Stimulated activated CD8-positive, alpha-beta memory T cell treated with anti-CD3 and anti-CD28 coated beads, Interleukin-7, amount 100 ng/mL, for 24 hours (primary cell): Measurements from ENCODE around the gene THRB.
"Not testable (repeated sequence)": the region's sequence is repeated elsewhere in the genome, so short reads cannot be mapped to it uniquely, and the experiment has no call there.

Source experiments
- DNase-seq: peaks from one replicate; pipeline ENCODE4 v3.0.0-alpha.2; 2020; ENCODE audit warnings: low read depth

Gene THRB

DNA sequence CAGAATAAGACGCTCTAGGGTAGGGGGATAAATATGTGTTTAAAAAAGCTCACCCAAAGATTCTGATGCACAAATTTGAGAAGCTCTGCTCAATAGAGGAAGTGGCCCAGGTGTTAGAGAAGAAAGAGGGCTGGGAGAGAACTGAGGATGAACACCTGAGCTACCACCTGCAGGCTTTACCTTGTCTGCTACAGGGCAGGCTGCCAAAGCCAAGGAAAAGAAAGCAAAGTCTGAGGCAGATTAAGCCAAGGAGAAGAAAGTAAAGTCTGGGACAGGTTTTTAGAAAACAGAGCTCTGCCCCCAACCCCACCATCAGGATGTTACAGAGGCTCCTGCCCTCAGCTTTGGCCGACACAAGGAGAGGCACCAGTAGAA lies 92.9 kb downstream of the THRB start:
- no peak for DNase-seq

DNA sequence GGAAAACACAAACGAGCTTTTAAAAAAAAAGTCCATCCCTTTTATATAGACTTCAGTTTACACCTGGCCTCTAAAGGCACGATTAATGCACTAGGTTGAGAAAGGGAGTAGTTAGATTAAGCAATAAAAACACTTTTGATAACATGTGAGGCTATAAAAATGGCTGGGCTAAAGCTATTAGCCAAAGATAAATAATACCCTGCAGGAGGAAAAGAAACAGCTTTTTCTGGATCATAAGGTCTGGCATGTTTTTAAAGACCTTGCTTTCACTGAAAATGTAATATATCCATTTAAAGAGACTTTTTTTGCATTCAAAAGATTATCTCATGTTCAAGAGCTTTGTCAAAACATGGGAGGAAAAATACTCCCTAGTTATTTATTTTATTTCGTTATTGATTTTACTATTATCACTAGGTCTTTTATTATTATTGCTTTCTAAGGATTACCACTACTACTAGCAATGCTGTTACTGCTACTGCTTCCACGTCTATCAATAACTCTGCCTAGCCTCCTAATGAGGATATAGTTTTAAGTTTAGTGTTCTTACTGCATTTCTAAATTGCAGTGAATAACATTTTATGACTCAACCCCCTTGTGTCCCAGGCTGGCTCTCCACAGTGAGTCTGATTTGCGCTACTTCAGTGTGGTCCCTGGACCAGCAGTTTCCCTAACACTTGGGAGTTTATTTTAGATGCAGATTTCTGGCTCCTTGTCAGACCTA lies 93.4 kb downstream of the THRB start:
- no peak for DNase-seq

DNA sequence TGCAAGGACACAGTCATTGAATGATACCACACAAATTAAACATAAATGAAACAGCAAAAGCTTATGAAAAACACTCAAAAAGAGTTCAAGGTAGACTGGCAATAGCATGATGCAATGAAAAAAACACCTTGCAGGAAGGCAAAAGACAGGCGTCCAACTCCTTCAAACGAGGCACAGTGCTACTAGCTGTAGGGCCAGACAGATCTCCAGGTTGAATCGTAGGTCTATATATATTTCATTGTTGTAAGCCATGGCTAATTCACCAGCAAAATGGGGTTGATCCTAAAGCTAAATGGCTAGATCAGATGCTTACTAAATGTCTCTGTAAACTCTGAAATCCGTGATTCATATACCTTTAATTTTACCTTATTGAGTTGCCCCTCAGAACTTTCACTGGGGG lies 94.2 kb downstream of the THRB start:
- no peak for DNase-seq

DNA sequence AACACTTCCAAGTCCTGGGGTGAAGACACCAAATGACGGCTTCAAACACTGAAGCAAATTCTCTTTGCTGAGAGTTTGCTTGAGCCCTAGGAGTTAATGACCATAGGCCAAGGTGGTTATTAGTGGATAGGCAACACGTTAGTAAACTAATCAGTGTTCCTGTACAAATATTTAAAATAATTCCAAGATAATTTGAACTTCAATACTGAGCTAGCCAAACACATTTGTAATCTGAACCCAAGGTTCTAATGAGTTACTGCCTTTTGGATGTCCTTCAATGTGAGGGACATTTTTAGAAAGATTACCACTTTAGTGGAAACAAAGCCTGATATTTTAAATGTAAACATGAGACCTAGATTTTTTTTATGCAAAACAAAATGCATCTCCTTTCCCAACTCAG lies 94.6 kb downstream of the THRB start:
- no peak for DNase-seq

DNA sequence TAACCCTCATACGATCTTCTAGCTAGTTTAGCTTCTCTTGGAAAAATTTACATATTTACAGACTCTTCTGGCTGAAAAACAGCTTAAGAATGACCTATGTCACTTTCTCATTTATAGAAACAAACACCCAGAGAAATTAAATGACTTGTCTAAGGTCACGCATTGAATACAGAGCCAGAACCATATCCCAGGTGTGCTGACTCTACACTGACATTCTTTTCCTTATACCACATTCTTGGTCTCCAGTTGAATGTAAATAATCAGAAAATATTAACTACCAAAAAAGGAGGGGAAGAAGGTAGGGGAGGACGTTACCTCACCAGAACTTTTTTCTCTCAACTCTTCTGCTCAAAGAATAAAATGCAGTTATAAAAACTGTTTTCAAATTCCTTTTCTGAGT lies 95.0 kb downstream of the THRB start:
- no peak for DNase-seq

DNA sequence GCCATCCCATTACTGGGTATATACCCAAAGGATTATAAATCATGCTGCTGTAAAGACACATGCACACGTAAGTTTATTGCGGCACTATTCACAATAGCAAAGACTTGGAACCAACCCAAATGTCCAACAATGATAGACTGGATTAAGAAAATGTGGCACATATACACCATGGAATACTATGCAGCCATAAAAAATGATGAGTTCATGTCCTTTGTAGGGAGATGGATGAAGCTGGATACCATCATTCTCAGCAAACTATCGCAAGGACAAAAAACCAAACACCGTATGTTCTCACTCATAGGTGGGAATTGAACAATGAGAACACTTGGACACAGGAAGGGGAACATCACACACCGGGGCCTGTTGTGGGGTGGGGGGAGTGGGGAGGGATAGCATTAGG lies 95.9 kb downstream of the THRB start:
- not testable (repeated sequence) for DNase-seq

DNA sequence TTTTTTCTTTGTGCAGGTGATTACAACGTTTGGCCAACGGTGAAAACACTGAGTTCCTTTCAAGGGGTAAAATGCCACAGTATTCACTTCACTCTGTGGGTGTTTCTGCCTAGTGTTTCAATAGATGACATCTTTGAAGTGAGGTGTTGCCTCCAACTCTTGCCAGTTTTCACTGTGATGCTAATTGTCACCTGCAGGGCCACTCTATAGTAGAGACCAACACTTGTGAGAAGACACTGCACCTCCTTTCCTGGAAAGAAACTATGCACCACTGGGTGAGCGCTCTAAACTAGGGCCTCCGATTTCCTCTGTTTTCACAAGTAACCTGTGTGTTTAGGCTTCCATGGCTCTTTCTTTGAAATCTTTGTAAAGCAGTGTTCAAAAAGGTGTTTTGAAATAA lies 98.3 kb downstream of the THRB start:
- DNase-seq: no peak

DNA sequence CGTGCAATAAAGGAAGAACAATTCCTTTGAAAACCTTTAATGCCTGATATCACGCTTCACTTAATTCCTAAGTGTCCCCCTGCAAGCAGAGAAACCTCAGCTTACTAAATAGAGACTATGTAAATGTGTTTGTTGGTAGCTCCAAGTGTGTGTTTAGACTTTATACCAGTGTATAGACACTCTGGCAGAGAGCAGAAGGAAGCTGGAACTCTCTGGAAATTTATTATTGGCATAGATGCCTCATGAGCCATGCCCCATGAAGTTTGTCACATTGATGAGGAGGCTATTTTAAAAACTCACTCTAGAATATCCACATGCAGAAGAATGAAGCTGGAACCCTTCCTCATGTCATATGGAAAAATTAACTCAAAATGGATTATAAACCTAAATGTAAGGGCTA lies 99.9 kb downstream of the THRB start:
- DNase-seq: no peak

DNA sequence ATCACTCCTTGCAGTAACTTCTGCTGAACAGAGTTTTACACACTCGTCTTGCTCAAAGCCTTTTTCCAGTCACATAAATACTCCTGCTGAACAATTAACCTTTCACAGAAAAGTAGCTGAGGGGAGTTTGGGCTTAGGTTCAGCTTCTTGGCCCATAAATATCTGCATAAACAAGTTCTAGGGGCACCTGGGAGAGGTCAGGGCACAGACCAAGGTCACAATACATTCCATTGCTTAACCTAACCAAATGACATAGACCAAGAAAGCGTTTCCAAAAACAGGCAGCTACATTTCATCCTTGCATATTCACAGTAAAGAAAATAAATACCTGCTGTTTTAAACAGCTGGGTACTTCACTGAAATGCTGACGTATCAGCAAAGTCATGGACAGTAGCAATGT lies 101.3 kb downstream of the THRB start:
- DNase-seq: no peak

DNA sequence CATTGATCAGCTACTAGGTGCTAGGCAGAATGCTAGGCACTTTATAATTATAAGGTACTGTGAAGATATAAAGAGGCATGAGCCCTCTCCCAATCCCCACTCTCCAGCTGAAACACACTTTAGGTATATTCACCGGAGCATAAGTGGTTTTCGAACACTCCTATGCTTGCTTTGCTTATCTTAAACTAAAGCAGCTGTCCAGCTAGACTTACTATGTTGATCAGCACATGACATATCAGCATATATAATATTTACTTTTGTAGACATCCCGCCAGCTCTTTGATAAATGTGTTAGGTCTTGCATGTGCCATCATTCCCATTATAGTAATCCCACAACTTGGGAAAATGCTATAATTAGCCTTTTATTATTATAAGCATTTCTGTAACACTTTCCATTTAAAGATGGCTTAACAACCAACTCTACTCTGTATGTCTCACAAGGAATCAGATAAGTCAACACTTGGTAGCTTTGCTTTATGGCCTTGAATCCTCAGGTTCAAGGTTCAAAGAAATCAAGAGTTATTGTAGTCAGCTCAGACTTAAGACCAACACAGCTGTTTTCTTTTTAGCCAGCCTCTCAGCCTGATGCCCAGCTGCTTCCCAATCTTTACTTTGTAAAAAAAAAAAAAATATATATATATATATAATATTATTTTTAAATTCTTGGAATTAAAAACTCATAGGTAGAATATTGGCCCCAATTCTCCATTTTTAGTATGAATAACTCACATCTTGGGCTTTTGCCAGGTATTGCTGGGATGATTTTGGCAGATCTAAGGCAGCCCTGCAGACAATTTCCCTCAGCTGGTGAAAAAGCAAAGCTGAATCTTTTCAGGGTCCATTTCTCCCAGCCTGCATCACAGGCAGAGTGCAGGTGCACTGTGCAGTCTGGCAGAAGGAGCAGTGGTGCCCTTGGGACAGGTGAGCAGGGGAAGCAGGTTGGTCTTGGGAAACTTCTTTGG lies 104.2 kb downstream of the THRB start:
- DNase-seq: no peak

DNA sequence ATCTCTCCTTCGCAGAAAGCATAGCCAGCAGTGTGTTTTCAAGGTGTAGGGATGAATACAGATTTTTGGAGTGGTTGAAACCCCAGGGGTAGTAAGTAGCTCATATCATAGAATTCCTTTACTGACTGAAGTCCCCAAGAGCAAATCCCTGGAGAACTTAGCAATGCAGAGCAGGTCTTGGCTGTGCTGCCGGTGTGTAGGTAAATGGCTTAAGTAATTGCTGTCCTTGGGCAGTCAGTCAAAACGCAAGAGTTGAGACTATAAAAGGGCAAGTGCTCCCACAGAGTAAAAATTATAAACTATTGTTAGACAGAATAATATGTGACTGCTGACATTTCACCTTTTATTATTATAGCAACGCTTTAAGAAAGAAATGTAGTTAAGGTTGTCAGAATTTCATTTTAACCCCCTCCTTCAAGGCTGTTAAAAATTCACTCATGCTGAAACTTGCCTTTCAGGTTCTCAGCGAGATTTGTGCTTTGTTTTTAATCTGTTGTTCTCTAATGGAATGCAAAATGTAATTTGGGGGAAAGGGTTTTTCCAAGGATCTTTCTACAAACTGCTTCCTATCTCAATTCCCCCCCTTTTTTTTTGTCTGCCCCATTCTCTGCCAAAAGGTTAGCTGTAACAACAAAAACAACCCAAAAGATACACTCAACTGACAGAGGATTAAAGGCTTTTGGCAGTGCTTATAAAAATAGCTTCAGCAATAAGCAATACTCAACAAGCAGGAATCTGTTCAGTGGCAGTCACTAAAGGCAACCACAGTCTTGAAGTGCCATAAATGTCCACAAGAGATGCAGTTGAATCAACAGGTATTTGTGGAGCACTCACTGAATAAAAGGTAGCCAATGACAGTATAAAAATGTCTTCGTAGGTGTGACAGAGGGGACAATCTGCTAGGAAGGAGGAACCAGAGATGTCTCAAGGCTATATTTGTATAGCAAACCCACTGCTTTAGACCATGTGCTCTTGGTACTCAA lies 105.3 kb downstream of the THRB start:
- DNase-seq: no peak

DNA sequence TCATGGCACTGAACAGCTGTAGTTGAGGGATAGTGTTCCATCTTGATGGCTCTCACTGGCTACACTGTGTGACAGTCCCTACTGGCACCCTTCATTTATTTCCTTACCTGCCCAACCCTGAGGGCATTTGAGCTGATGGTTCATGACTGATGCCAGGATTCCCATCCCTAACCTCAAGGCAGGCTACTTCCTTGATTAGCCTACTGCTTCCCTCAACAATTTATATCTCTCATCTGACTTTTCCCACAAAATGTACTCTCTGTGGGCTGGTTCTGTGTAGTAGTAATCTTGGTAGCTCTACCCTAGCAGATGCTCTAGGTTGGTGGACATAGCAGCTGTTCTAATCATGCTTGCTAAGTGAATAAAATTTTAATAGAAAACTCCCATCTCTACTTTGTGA lies 106.0 kb downstream of the THRB start:
- DNase-seq: no peak

DNA sequence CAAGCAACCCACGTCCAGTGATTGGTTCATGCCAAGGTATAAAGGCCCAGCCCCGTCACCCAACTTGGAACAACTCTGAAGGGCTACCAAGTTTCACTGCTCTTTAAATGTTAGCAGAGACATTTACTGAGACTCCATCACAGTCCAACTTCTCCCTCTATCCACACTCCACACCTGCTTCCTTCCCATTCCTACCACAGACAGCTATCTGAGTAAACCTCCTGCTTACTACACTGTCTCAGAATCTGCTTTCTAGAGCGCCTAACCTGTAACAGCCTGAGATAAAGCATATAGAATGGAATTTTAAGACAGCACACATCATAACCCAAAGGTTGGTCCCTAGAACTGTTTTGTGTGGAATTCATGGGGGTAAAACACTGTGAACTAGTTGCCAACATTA lies 106.5 kb downstream of the THRB start:
- DNase-seq: no peak

DNA sequence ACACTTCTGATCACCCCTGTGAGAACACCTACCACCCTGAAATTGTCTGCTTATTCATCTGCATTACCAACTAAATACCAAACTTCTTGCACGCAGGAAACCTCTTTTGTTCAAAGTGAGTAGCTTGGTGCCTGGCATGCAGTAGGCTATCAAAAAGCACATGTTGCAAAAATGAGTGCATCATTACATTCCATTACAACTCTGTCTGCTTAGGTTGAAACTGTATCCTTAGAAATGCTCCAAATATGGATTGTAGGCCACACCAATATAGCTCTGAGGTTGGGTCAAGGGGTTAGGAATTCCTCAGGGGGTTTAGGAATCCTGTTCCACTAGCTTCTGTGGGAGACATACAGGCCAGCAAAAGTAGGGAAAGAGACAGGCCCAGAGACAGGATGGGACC lies 107.2 kb downstream of the THRB start:
- DNase-seq: no peak

DNA sequence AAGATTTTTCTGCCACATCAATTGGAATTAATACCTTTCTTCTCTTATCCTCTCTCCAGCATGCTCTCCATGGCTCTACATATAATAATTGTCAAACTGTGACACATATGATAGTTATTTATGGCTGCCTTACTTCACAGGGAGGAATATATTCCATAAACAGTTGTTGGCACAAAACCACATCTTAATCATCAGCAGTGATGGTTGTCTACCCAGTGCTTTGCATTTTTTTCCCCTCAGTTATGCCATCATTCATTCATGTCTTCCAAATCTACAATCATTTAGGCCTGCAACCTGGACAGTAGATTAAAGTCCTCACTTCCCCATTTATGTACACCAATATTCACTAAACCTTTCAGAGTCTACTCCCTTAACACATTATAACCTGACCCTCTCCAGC lies 107.7 kb downstream of the THRB start:
- DNase-seq: no peak

DNA sequence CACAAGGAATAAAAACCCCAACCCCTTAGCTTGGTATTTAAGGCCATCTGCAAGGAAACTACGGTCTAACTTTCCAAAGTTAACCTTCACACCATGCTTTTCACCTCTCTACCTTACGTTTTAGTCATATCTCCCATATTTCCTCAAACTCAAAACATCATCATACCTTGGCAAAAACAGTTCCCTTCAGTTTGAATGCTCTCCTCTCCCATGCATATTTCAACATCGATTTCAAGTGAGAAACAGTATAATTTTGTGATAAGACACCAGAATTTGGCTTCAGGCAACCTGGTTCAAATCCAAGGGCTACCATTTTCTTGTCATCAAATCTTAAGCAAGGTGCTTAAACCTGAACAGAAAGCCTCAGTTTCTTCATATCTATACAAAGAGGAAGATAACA lies 108.2 kb downstream of the THRB start:
- DNase-seq: no peak

DNA sequence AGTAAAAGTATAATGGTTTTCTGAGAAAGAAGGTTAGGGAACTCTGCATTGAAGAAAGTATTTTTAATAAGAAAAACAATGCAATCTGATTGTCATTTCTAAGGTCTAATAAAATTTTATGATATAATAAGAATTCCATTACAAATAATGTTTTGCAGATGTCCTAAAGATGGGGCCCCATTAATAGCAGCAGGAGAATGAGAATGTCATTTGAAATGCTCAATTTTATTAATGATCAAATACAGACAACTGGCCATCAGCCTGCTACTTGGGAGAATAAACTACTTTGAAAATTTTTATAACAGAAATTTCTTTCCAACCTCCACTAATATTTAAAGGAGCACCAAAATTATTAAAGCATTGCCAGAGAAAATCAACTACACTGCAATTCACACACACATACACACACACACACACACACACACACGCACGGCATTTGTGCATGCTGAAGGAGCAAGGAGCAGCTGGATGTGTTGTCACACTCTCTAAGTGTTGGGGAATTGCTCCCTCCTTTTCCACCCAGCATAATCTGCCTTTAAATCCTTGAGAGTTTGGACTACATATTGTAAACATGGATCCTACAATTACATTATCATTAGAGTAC lies 109.5 kb downstream of the THRB start:
- DNase-seq: no peak

DNA sequence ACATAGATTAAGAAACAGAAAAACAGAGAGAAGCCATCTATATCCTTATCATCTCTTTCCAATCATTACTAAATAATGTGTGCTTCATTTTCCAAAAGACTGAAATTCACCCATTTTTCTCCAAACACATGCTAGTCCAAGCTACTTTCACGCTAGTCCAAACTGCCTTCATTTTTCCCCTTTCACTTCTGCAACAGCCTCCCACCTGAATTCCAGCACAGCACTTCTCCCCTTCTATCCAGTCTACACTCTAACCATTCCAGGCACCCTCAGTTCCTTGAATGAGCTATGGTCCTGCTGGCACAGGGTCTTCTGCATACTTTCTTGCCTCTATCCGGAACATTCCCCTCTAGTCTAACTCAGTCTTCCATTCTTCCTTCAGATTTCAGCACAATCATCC lies 112.0 kb downstream of the THRB start:
- DNase-seq: no peak

DNA sequence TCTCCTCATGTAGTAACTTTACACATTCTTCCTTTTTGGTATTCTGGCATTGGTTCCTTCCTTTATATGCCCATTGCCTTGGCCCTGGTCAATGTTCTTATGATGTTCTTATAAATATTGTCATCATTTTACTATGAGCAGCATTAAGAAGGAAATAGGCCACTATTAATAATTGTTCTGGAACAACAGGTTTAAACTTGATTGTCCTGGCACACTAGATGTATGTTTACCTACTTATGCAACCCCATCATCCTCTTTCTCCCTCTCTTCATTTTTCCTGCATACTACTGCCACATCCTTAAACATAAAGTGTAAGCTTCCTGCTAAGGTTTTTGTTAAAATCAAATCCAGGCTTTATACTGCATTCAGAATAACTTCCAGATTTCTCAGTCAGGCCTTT lies 114.7 kb downstream of the THRB start:
- DNase-seq: no peak

DNA sequence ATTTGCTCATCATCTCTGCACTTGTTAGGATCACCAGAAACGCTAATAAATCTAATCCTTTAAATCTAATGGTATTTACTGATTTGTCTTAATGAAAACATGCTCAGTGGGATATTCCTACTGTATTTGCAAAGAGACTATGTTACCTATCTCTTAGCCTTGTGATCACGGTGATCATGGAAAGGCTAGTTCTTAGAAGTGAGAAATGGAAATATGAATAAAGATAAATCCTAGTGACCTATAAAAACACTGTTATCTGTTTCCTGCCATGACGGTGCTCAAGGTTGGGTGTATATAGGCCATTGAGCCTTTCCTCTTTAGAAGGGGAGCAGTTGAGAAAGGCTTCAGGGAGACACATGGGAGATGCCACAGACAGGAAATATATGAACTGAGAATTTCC lies 116.3 kb downstream of the THRB start:
- no peak for DNase-seq

DNA sequence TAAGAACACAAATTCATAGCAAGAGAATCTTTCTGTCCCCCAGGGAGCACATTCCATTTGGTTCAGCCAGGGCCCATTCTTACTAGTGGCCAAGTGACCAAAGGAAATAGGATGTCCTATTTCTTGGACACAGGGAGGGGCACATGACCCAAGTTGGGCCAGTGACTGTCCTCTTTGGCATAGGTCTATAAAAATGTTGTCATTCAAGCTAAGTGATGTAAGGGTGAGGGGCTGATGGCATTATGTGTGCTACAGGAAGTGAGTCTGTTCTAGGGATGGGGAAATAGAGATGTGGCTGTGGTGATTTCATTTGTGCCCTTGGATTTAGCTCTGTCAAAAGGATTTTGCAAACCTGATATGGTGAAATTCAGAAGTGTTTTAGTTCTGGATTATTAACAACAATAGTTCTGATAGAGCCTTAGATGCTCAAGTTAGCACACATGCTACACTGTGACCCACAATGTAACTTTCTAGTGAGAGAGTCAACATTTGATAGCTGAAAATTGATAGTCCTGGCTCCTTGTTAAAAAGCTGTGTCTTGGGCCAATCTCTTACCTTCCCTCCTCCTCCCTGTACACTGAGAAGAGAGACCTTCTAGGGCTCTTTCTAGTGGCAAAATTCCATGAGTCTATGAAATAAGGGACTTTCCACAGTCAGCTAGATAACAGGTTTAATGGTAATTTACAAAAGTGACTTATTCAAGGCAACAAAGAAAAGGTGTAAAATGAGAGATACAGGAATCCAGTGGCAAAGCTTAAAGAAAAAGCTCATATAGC lies 117.2 kb downstream of the THRB start:
- DNase-seq: no peak
